Measurements from ENCODE around the gene COL1A2. TPM values are rescaled to one million over a fixed set of nuclear protein-coding genes. Genes with fewer than 3 reads are reported as not detected.

COL1A2 gene
- total and polyA plus RNA-seq, 2 of the 8 experiments (the other 6 are each of a cell fraction or from before 2014, with no cell fraction given) = 45.2 to 87.2 TPM

GRCh38 chr7:94410413-94411187, 15.9 kb downstream of the COL1A2 start (continued):
- TF ChIP-seq, protein P1, sequence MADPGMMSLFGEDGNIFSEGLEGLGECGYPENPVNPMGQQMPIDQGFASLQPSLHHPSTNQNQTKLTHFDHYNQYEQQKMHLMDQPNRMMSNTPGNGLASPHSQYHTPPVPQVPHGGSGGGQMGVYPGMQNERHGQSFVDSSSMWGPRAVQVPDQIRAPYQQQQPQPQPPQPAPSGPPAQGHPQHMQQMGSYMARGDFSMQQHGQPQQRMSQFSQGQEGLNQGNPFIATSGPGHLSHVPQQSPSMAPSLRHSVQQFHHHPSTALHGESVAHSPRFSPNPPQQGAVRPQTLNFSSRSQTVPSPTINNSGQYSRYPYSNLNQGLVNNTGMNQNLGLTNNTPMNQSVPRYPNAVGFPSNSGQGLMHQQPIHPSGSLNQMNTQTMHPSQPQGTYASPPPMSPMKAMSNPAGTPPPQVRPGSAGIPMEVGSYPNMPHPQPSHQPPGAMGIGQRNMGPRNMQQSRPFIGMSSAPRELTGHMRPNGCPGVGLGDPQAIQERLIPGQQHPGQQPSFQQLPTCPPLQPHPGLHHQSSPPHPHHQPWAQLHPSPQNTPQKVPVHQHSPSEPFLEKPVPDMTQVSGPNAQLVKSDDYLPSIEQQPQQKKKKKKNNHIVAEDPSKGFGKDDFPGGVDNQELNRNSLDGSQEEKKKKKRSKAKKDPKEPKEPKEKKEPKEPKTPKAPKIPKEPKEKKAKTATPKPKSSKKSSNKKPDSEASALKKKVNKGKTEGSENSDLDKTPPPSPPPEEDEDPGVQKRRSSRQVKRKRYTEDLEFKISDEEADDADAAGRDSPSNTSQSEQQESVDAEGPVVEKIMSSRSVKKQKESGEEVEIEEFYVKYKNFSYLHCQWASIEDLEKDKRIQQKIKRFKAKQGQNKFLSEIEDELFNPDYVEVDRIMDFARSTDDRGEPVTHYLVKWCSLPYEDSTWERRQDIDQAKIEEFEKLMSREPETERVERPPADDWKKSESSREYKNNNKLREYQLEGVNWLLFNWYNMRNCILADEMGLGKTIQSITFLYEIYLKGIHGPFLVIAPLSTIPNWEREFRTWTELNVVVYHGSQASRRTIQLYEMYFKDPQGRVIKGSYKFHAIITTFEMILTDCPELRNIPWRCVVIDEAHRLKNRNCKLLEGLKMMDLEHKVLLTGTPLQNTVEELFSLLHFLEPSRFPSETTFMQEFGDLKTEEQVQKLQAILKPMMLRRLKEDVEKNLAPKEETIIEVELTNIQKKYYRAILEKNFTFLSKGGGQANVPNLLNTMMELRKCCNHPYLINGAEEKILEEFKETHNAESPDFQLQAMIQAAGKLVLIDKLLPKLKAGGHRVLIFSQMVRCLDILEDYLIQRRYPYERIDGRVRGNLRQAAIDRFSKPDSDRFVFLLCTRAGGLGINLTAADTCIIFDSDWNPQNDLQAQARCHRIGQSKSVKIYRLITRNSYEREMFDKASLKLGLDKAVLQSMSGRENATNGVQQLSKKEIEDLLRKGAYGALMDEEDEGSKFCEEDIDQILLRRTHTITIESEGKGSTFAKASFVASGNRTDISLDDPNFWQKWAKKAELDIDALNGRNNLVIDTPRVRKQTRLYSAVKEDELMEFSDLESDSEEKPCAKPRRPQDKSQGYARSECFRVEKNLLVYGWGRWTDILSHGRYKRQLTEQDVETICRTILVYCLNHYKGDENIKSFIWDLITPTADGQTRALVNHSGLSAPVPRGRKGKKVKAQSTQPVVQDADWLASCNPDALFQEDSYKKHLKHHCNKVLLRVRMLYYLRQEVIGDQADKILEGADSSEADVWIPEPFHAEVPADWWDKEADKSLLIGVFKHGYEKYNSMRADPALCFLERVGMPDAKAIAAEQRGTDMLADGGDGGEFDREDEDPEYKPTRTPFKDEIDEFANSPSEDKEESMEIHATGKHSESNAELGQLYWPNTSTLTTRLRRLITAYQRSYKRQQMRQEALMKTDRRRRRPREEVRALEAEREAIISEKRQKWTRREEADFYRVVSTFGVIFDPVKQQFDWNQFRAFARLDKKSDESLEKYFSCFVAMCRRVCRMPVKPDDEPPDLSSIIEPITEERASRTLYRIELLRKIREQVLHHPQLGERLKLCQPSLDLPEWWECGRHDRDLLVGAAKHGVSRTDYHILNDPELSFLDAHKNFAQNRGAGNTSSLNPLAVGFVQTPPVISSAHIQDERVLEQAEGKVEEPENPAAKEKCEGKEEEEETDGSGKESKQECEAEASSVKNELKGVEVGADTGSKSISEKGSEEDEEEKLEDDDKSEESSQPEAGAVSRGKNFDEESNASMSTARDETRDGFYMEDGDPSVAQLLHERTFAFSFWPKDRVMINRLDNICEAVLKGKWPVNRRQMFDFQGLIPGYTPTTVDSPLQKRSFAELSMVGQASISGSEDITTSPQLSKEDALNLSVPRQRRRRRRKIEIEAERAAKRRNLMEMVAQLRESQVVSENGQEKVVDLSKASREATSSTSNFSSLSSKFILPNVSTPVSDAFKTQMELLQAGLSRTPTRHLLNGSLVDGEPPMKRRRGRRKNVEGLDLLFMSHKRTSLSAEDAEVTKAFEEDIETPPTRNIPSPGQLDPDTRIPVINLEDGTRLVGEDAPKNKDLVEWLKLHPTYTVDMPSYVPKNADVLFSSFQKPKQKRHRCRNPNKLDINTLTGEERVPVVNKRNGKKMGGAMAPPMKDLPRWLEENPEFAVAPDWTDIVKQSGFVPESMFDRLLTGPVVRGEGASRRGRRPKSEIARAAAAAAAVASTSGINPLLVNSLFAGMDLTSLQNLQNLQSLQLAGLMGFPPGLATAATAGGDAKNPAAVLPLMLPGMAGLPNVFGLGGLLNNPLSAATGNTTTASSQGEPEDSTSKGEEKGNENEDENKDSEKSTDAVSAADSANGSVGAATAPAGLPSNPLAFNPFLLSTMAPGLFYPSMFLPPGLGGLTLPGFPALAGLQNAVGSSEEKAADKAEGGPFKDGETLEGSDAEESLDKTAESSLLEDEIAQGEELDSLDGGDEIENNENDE (IDR thresholded peaks at IDR 0.05; ENCODE audit: insufficient replicate concordance, low read length) = no peak
- TF ChIP-seq SIN3A (conservative IDR thresholded peaks at IDR 0.05 in 1 of 2, IDR thresholded peaks at IDR 0.05 in 1 of 2; ENCODE audit: low read depth in 1 of 2, low read length in 2 of 2) (no peak), EP300 (IDR thresholded peaks at IDR 0.05; ENCODE audit: borderline replicate concordance in 1 of 2, low read depth in 2 of 2, low read length in 2 of 2) (no peak), SIX5 (IDR thresholded peaks at IDR 0.05; ENCODE audit: low read depth, low read length) (no peak), CBX8 (IDR thresholded peaks at IDR 0.05; ENCODE audit: borderline replicate concordance, low read depth, low read length) (no peak)
